ENCODE measurements around the gene C5AR1.

Gene C5AR1

GRCh38 chr19:47371261-47371660, 61.6 kb downstream of the C5AR1 start:
- no peak for DNase-seq

Data from AML-193 (cell line).